ENCODE results near the gene DGKE. TPM values are rescaled to one million over a fixed set of nuclear protein-coding genes. Genes with fewer than 3 reads are reported as not detected.

DGKE gene
- total RNA-seq, 2 donors from 2014 or later = 7.8 to 10.5 TPM

DNA sequence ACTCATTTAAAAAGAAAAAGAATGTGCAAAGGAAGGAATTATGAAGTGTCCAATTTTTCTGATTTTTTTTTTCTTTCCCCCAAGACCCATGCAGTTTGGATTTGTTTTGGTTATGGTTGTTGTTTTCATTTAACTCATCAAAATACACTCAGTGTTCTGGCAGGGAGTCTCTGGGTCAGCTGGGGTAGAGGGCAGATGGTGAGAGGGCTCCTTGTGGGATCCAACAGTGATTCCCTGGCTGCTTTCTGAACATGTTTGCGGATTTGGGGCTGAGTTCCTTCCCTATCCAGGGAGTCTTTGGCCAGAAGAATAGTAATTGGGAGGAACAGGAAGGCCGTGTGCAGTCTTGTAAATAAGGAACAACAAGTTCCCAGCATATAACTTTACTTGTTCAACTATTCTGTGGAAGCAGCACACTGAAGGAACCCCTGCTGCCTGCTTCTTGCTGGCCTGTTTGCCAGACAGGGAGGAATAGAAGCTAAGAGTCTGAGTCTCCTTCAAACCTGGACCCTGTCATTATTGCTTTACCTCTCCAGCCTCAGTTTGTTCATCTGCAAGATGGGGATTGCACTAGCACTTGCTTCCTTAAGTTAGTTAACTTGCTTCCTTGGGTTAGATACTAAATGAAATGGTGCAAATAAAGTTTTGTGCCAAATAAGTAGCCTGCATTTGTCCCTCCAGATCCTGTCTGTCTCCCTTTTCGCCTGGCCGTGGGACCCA lies 32.3 kb upstream of the DGKE start:
- intact Hi-C loops (cut with DNase I) = no loop called here
- DNase-seq = no peak
- Histone ChIP-seq H3K36me3 (no peaks in the 10 kb centered on the region), H3K27ac (no peak overlapping the region), H3K4me3 (no peak overlapping the region), H3K27me3 (no peaks in the 10 kb centered on the region), H3K9ac (ENCODE audit: low read depth in 2 of 2, low read length in 2 of 2) (no peak overlapping the region), H3K4me1 (no peaks in the 10 kb centered on the region), H3K9me3 (no peaks in the 10 kb centered on the region)
- TF ChIP-seq CTCF (IDR thresholded peaks at IDR 0.05) = no peak

DNA sequence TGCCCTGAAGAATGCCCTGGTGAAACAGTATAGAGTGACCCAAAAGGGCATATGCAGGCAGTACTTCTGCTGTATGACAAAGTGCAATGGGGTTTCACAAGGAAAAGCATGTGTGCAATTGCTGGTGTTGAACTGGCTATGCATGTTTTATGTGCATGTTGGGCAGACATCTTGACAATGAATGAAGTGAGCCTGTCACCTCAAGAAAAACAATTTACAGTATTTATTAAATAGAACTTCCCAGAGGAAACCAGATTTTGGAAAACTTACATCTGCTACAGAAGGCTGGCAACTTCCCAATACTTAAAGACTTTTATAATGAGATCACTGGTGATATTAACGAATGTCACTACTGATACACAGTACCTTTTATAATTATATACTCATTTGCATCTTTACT lies 30.9 kb upstream of the DGKE start:
- no peaks in the 10 kb centered on the region for H3K9me3 ChIP-seq
- H3K27me3 ChIP-seq = no peaks in the 10 kb centered on the region
- no peaks in the 10 kb centered on the region for H3K4me1 ChIP-seq
- no peaks in the 10 kb centered on the region for H3K36me3 ChIP-seq
- DNase-seq = no peak
- no peak for TF ChIP-seq CTCF (IDR thresholded peaks at IDR 0.05)
- no peak overlapping the region for H3K9ac ChIP-seq (ENCODE audit: low read depth in 2 of 2, low read length in 2 of 2)
- intact Hi-C loops (cut with DNase I) = no loop called here
- no peak overlapping the region for H3K4me3 ChIP-seq
- H3K27ac ChIP-seq = no peak overlapping the region

DNA sequence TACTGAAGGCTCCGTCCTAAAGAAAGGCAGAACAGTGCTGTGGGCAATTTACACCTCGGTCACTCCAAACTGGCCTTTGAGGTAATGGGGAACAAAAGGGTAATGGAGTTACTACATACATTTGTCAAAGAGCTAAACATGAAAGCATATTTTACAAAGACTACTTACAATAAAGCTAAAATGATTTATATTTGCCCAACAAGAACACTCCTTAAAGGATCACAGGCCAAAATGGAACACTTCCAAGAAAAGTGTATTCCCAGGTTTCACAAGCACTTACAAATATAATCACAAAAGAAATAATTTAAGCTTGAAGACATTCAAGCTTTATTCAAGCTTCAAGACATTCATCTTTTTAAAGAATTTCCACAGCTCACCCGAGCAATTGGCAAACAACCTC lies 29.5 kb upstream of the DGKE start:
- H3K27ac ChIP-seq = no peak overlapping the region
- H3K9me3 ChIP-seq = no peaks in the 10 kb centered on the region
- DNase-seq = no peak
- H3K27me3 ChIP-seq = no peaks in the 10 kb centered on the region
- H3K4me1 ChIP-seq = no peaks in the 10 kb centered on the region
- intact Hi-C loops (cut with DNase I) = no loop called here
- H3K9ac ChIP-seq (ENCODE audit: low read depth in 2 of 2, low read length in 2 of 2) = no peak overlapping the region
- no peaks in the 10 kb centered on the region for H3K36me3 ChIP-seq
- no peak for TF ChIP-seq CTCF (IDR thresholded peaks at IDR 0.05)
- no peak overlapping the region for H3K4me3 ChIP-seq

- no peak overlapping the region for H3K9ac ChIP-seq (ENCODE audit: low read depth in 2 of 2, low read length in 2 of 2)
- H3K4me1 ChIP-seq = no peaks in the 10 kb centered on the region
- intact Hi-C loops (cut with DNase I) = no loop called here
- H3K27ac ChIP-seq = no peak overlapping the region
- no peaks in the 10 kb centered on the region for H3K36me3 ChIP-seq
- H3K9me3 ChIP-seq = no peaks in the 10 kb centered on the region
- no peak overlapping the region for H3K4me3 ChIP-seq
- H3K27me3 ChIP-seq = no peaks in the 10 kb centered on the region
- no peak for DNase-seq
- no peak for TF ChIP-seq CTCF (IDR thresholded peaks at IDR 0.05)
These were observed 27.0 kb upstream of the DGKE start for GRCh38 chr17:56806949-56807348.

GRCh38 chr17:56807723-56808122 lies 26.2 kb upstream of the DGKE start:
- Histone ChIP-seq H3K9me3 (no peaks in the 10 kb centered on the region), H3K27ac (no peak overlapping the region), H3K4me1 (no peaks in the 10 kb centered on the region), H3K9ac (ENCODE audit: low read depth in 2 of 2, low read length in 2 of 2) (no peak overlapping the region), H3K27me3 (no peaks in the 10 kb centered on the region), H3K36me3 (no peaks in the 10 kb centered on the region), H3K4me3 (no peak overlapping the region)
- intact Hi-C loops (cut with DNase I) = no loop called here
- no peak for DNase-seq
- TF ChIP-seq CTCF (IDR thresholded peaks at IDR 0.05) = no peak
